T-cell (primary cell): ENCODE data around the gene PDE1A. TPM values are rescaled to one million over a fixed set of nuclear protein-coding genes. Genes with fewer than 3 reads are reported as not detected.

Experiments used
- ATAC-seq, 4 experiments: fragments of 200-7000 bp in 3 of 4; fragments of 150-1000 bp in 1 of 4; cut with Tn5 transposase; replicated peaks in 1 of 4; 1 replicate in 3 of 4; 2 replicates in 1 of 4; pipeline ENCODE4 v1.10.0; 2021; ENCODE audit warnings: moderate library complexity in 3 of 4, mild to moderate bottlenecking in 2 of 4, moderate number of reproducible peaks in 1 of 4
- CTCF ChIA-PET, 2 donors: fragments of 300-600 bp; sonication (Branson Sonifier 250); formaldehyde crosslinking; loops; one replicate each; lab custom pipeline; 2022; ENCODE audit warnings: antibody characterized with exemption in 2 of 2; lab: Charles Lee
- POLR2A ChIA-PET, 2 donors: fragments of 300-600 bp; sonication (Branson Sonifier 250); formaldehyde crosslinking; loops; one replicate each; lab custom pipeline; 2022; ENCODE audit warnings: antibody characterized with exemption in 2 of 2; lab: Charles Lee
- DNase-seq, 35 experiments: peaks; one replicate each; pipeline versions ENCODE4 v3.0.0 to v3.0.0-alpha.2; 2013 to 2023
- H3K27ac ChIP-seq: one replicate; pipeline ENCODE4 v1.5.1; 2013; ENCODE audit warnings: low read length
- H3K27me3 ChIP-seq, 2 experiments: replicated peaks in 1 of 2; 1 replicate in 1 of 2; 2 replicates in 1 of 2; pipeline versions ENCODE4 v1.6.1 to v1.7.0; 2013; ENCODE audit warnings: low read length in 1 of 2, mixed read lengths in 1 of 2; ENCODE audit not compliant: control insufficient read depth in 2 of 2, insufficient read depth in 2 of 2; ENCODE audit errors: extremely low read depth in 1 of 2
- H3K36me3 ChIP-seq, 2 donors: 1 replicate in 1 of 2; 2 replicates in 1 of 2; pipeline versions ENCODE4 v1.6.1 to v1.7.0; 2013; ENCODE audit warnings: low read length in 1 of 2; ENCODE audit not compliant: control insufficient read depth in 2 of 2, insufficient read depth in 1 of 2; ENCODE audit errors: extremely low read depth in 1 of 2
- H3K4me1 ChIP-seq, 2 experiments: 1 replicate in 1 of 2; 2 replicates in 1 of 2; pipeline versions ENCODE4 v1.6.1 to v1.7.0; 2013; ENCODE audit warnings: low read length in 2 of 2, mixed read lengths in 1 of 2; ENCODE audit not compliant: insufficient read depth in 2 of 2, control insufficient read depth in 1 of 2; ENCODE audit errors: extremely low read depth in 1 of 2
- H3K4me3 ChIP-seq, 2 donors: 1 replicate in 1 of 2; 2 replicates in 1 of 2; pipeline versions ENCODE4 v1.5.1 to v1.7.0; 2013; ENCODE audit warnings: mild to moderate bottlenecking in 2 of 2, low read length in 1 of 2, moderate library complexity in 1 of 2; ENCODE audit not compliant: control insufficient read depth in 1 of 2; ENCODE audit errors: extremely low read depth in 1 of 2
- H3K9me3 ChIP-seq: 2 replicates; pipeline ENCODE4 v1.7.0; 2013
- H3K27ac Mint-ChIP-seq, 2 donors: one replicate each; pipeline ENCODE4 v1.8.0; 2020 to 2021; ENCODE audit warnings: mild to moderate bottlenecking in 2 of 2, mixed read lengths in 2 of 2
- H3K27me3 Mint-ChIP-seq, 2 donors: one replicate each; pipeline ENCODE4 v1.8.0; 2021 to 2022; ENCODE audit warnings: mixed read lengths in 2 of 2
- H3K36me3 Mint-ChIP-seq: one replicate; pipeline ENCODE4 v1.8.0; 2021; ENCODE audit warnings: mixed read lengths
- H3K4me1 Mint-ChIP-seq, 3 donors: one replicate each; pipeline ENCODE4 v1.8.0; 2020 to 2022; ENCODE audit warnings: mixed read lengths in 3 of 3, mild to moderate bottlenecking in 1 of 3
- H3K4me3 Mint-ChIP-seq, 3 donors: one replicate each; pipeline ENCODE4 v1.8.0; 2020 to 2022; ENCODE audit warnings: mild to moderate bottlenecking in 3 of 3, mixed read lengths in 3 of 3, moderate library complexity in 3 of 3
- H3K9me3 Mint-ChIP-seq, 3 donors: one replicate each; pipeline ENCODE4 v1.8.0; 2020 to 2022; ENCODE audit warnings: mixed read lengths in 3 of 3
- WGBS: methylation state at CpG from one replicate; pipeline ENCODE4 v1.1.5; 2013; ENCODE audit warnings: missing lambda C conversion rate; ENCODE audit not compliant: insufficient coverage; 5-methylcytosine and 5-hydroxymethylcytosine counted together
- total RNA-seq, 35 experiments: library from RNA in 6 of 35; stranded (reverse) in 6 of 35; fragments of 120-200 nt in 1 of 35; gene quantifications; one replicate each; pipeline versions ENCODE4 v1.2.1 to v1.2.4 and lab custom pipeline; 2013 to 2026

Gene PDE1A
- total RNA-seq, 5 donors from 2014 or later (not counting 1 experiment from before 2014, with no cell fraction given) = not detected

GRCh38 chr2:182117196-182117595, 309.6 kb downstream of the PDE1A start:
- Mint-ChIP-seq H3K27me3 (peaks cover 0 to 4% of the 10 kb centered on the region in 2 donors), H3K9me3 (peaks cover 0 to 3% (median 0%) of the 10 kb centered on the region in 3 donors), H3K4me1 (no peaks in the 10 kb centered on the region), H3K27ac (no peak overlapping the region), H3K4me3 (no peak overlapping the region), H3K36me3 (no peaks in the 10 kb centered on the region)
- WGBS = no CpG with 5 or more reads among the region's 1 CpG
- Histone ChIP-seq H3K4me3 (no peak overlapping the region), H3K9me3 (no peaks in the 10 kb centered on the region), H3K27me3 (no peaks in the 10 kb centered on the region), H3K36me3 (no peaks in the 10 kb centered on the region), H3K4me1 (no peaks in the 10 kb centered on the region), H3K27ac (no peak overlapping the region)
- ATAC-seq (no peak), DNase-seq (no peak)
- CTCF ChIA-PET = no interaction called here
- POLR2A ChIA-PET = no interaction called here

GRCh38 chr2:182116774-182117173, 310.1 kb downstream of the PDE1A start:
- peaks cover 3 to 7% of the 10 kb centered on the region in 2 donors for H3K27me3 Mint-ChIP-seq
- Histone ChIP-seq H3K36me3 (no peaks in the 10 kb centered on the region), H3K4me1 (no peaks in the 10 kb centered on the region), H3K27me3 (no peaks in the 10 kb centered on the region), H3K27ac (no peak overlapping the region), H3K4me3 (no peak overlapping the region), H3K9me3 (no peaks in the 10 kb centered on the region)
- H3K9me3 Mint-ChIP-seq = peaks cover 0 to 2% (median 0%) of the 10 kb centered on the region in 3 donors
- no peak overlapping the region for H3K4me3 Mint-ChIP-seq
- no peak overlapping the region for H3K27ac Mint-ChIP-seq
- no CpG with 5 or more reads among the region's 2 CpGs for WGBS
- no peak for ATAC-seq
- ChIA-PET POLR2A (no interaction called here), CTCF (no interaction called here)
- H3K4me1 Mint-ChIP-seq = no peaks in the 10 kb centered on the region
- DNase-seq = no peak
- no peaks in the 10 kb centered on the region for H3K36me3 Mint-ChIP-seq

GRCh38 chr2:182115258-182115657, 311.6 kb downstream of the PDE1A start:
- no peaks in the 10 kb centered on the region for H3K27me3 ChIP-seq
- no peak overlapping the region for H3K27ac ChIP-seq
- ChIA-PET CTCF (no interaction called here), POLR2A (no interaction called here)
- H3K4me1 ChIP-seq = no peaks in the 10 kb centered on the region
- H3K4me1 Mint-ChIP-seq = no peaks in the 10 kb centered on the region
- H3K36me3 Mint-ChIP-seq = no peaks in the 10 kb centered on the region
- ATAC-seq (no peak), DNase-seq (no peak)
- no peak overlapping the region for H3K4me3 Mint-ChIP-seq
- no peaks in the 10 kb centered on the region for H3K9me3 Mint-ChIP-seq
- no peaks in the 10 kb centered on the region for H3K36me3 ChIP-seq
- no peak overlapping the region for H3K27ac Mint-ChIP-seq
- peaks cover 8 to 15% of the 10 kb centered on the region in 2 donors for H3K27me3 Mint-ChIP-seq
- no peaks in the 10 kb centered on the region for H3K9me3 ChIP-seq
- no peak overlapping the region for H3K4me3 ChIP-seq

- ChIA-PET CTCF (no interaction called here), POLR2A (no interaction called here)
- no peaks in the 10 kb centered on the region for H3K4me1 ChIP-seq
- H3K27ac Mint-ChIP-seq = no peak overlapping the region
- H3K9me3 Mint-ChIP-seq = no peaks in the 10 kb centered on the region
- H3K9me3 ChIP-seq = no peaks in the 10 kb centered on the region
- no peaks in the 10 kb centered on the region for H3K4me1 Mint-ChIP-seq
- H3K4me3 ChIP-seq = no peak overlapping the region
- no peaks in the 10 kb centered on the region for H3K27me3 ChIP-seq
- DNase-seq = no peak
- H3K27ac ChIP-seq = no peak overlapping the region
- ATAC-seq = no peak
- H3K27me3 Mint-ChIP-seq = peaks cover 8 to 15% of the 10 kb centered on the region in 2 donors
- no peak overlapping the region for H3K4me3 Mint-ChIP-seq
- 70% methylated on average over 1 of the region's 3 CpGs for WGBS
- no peaks in the 10 kb centered on the region for H3K36me3 Mint-ChIP-seq
- H3K36me3 ChIP-seq = no peaks in the 10 kb centered on the region
Observed at GRCh38 chr2:182113334-182113733, 313.5 kb downstream of the PDE1A start.

GRCh38 chr2:182110347-182110746, 316.5 kb downstream of the PDE1A start:
- ChIA-PET CTCF (no interaction called here), POLR2A (no interaction called here)
- no peaks in the 10 kb centered on the region for H3K36me3 Mint-ChIP-seq
- Histone ChIP-seq H3K36me3 (no peaks in the 10 kb centered on the region), H3K27me3 (no peaks in the 10 kb centered on the region), H3K9me3 (no peaks in the 10 kb centered on the region), H3K4me3 (no peak overlapping the region), H3K4me1 (no peaks in the 10 kb centered on the region), H3K27ac (no peak overlapping the region)
- H3K27me3 Mint-ChIP-seq = peaks cover 8 to 15% of the 10 kb centered on the region in 2 donors
- H3K4me3 Mint-ChIP-seq = no peak overlapping the region
- WGBS = no CpG with 5 or more reads among the region's 1 CpG
- DNase-seq (no peak), ATAC-seq (no peak)
- no peak overlapping the region for H3K27ac Mint-ChIP-seq
- no peaks in the 10 kb centered on the region for H3K4me1 Mint-ChIP-seq
- no peaks in the 10 kb centered on the region for H3K9me3 Mint-ChIP-seq

GRCh38 chr2:182103526-182103925, 323.3 kb downstream of the PDE1A start:
- no peak for DNase-seq
- no CpG with 5 or more reads among the region's 5 CpGs for WGBS
- Histone ChIP-seq H3K27ac (no peak overlapping the region), H3K4me3 (no peak overlapping the region), H3K36me3 (no peaks in the 10 kb centered on the region), H3K9me3 (no peaks in the 10 kb centered on the region), H3K4me1 (no peaks in the 10 kb centered on the region), H3K27me3 (no peaks in the 10 kb centered on the region)
- Mint-ChIP-seq H3K27ac (no peak overlapping the region), H3K4me3 (no peak overlapping the region), H3K27me3 (no peaks in the 10 kb centered on the region), H3K9me3 (no peaks in the 10 kb centered on the region), H3K4me1 (no peaks in the 10 kb centered on the region), H3K36me3 (no peaks in the 10 kb centered on the region)
- ChIA-PET POLR2A (no interaction called here), CTCF (no interaction called here)
- ATAC-seq = no peak

GRCh38 chr2:182101263-182101662, 325.6 kb downstream of the PDE1A start:
- Mint-ChIP-seq H3K27me3 (no peaks in the 10 kb centered on the region), H3K4me1 (no peaks in the 10 kb centered on the region), H3K4me3 (no peak overlapping the region), H3K36me3 (no peaks in the 10 kb centered on the region), H3K9me3 (no peaks in the 10 kb centered on the region), H3K27ac (no peak overlapping the region)
- ATAC-seq (no peak), DNase-seq (no peak)
- H3K4me3 ChIP-seq = no peak overlapping the region
- H3K27me3 ChIP-seq = no peaks in the 10 kb centered on the region
- H3K36me3 ChIP-seq = no peaks in the 10 kb centered on the region
- H3K9me3 ChIP-seq = no peaks in the 10 kb centered on the region
- ChIA-PET POLR2A (no interaction called here), CTCF (no interaction called here)
- H3K27ac ChIP-seq = no peak overlapping the region
- no peaks in the 10 kb centered on the region for H3K4me1 ChIP-seq
